Mesendoderm (in vitro differentiated cells): ENCODE measurements around the gene NRBP1.

ENCODE experiments used
- DNase-seq: peaks from one replicate; pipeline ENCODE4 v3.0.0; 2013
- H2AK5ac ChIP-seq: 2 replicates; pipeline ENCODE4 v1.6.1; 2013; ENCODE audit warnings: low read length, inconsistent platforms
- H2BK120ac ChIP-seq: 2 replicates; pipeline ENCODE4 v1.6.1; 2013; ENCODE audit warnings: low read depth, mild to moderate bottlenecking, low read length, moderate library complexity, mixed read lengths
- H2BK15ac ChIP-seq: replicated peaks from 2 replicates; pipeline ENCODE4 v1.6.1; 2013; ENCODE audit warnings: low read depth, mild to moderate bottlenecking, moderate library complexity
- H2BK5ac ChIP-seq: 2 replicates; pipeline ENCODE4 v1.6.1; 2013; ENCODE audit warnings: low read length, inconsistent platforms
- H3K18ac ChIP-seq: 2 replicates; pipeline ENCODE4 v1.6.1; 2013; ENCODE audit warnings: mild to moderate bottlenecking, low read length, mixed read lengths
- H3K23ac ChIP-seq: one replicate; pipeline ENCODE4 v1.6.1; 2013; ENCODE audit warnings: low read length
- H3K27ac ChIP-seq: 2 replicates; pipeline ENCODE4 v1.5.1; 2013; ENCODE audit warnings: low read depth, mild to moderate bottlenecking, inconsistent platforms, low read length, moderate library complexity
- H3K27me3 ChIP-seq: 2 replicates; pipeline ENCODE4 v1.6.1; 2013; ENCODE audit warnings: low read length, control low read depth, mild to moderate bottlenecking, inconsistent platforms; ENCODE audit not compliant: insufficient read depth, poor library complexity
- H3K36me3 ChIP-seq: 2 replicates; pipeline ENCODE4 v1.6.1; 2013; ENCODE audit warnings: low read length, inconsistent platforms; ENCODE audit not compliant: control insufficient read depth, insufficient read depth
- H3K4ac ChIP-seq: one replicate; pipeline ENCODE4 v1.6.1; 2013; ENCODE audit warnings: low read depth, mild to moderate bottlenecking, low read length, moderate library complexity
- H3K4me1 ChIP-seq: 2 replicates; pipeline ENCODE4 v1.6.1; 2013; ENCODE audit warnings: low read depth, low read length, inconsistent platforms; ENCODE audit not compliant: control insufficient read depth
- H3K4me2 ChIP-seq: 2 replicates; pipeline ENCODE4 v1.6.1; 2013; ENCODE audit warnings: low read length
- H3K4me3 ChIP-seq: 2 replicates; pipeline ENCODE4 v1.5.1; 2013; ENCODE audit warnings: mild to moderate bottlenecking, low read length
- H3K56ac ChIP-seq: one replicate; pipeline ENCODE4 v1.6.1; 2013; ENCODE audit warnings: low read length
- H3K79me1 ChIP-seq: 2 replicates; pipeline ENCODE4 v1.6.1; 2013; ENCODE audit warnings: low read length, inconsistent platforms
- H3K79me2 ChIP-seq: 2 replicates; pipeline ENCODE4 v1.6.1; 2013; ENCODE audit warnings: mild to moderate bottlenecking, low read length; ENCODE audit not compliant: control insufficient read depth, insufficient read depth
- H3K9ac ChIP-seq: 2 replicates; pipeline ENCODE4 v1.6.1; 2013; ENCODE audit warnings: low read length, inconsistent platforms
- H4K5ac ChIP-seq: one replicate; pipeline ENCODE4 v1.6.1; 2013; ENCODE audit warnings: low read length
- H4K8ac ChIP-seq: one replicate; pipeline ENCODE4 v1.6.1; 2013; ENCODE audit warnings: low read depth, mild to moderate bottlenecking, control low read depth, low read length, moderate library complexity
- WGBS: extraction: QIAGEN DNeasy Blood & Tissue Kit; methylation state at CpG from one replicate; pipeline ENCODE4 v1.1.7; 2013; ENCODE audit warnings: low lambda C conversion rate, missing lambda C conversion rate; ENCODE audit not compliant: insufficient coverage; ENCODE audit errors: extremely low coverage; 5-methylcytosine and 5-hydroxymethylcytosine counted together

The NRBP1 gene

DNA sequence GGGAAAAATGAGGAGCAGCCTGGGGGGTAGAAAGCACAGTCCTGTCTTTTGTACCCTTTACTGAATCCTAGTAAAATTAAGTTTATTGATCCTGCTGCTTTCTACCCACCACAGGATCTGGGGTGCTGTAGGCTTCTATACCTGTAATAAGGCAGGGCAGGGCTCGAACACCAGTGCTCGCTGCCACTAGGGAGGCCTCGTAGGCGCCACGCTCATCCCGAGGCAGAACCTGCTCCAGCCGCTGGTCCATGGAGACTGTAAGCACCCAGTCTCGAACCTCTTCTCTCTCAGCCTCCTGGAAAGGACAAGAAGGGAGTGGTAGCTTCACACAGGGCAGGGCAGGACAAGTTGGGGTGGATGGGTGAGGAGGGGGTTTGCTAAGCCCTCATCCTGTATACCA, 16.7 kb downstream of the NRBP1 start:
- no peak overlapping the region for H3K23ac ChIP-seq
- DNase-seq: no peak
- H3K27me3 ChIP-seq: no peaks in the 10 kb centered on the region
- H2BK5ac ChIP-seq: no peak overlapping the region
- H2BK15ac ChIP-seq: no peak overlapping the region
- H3K56ac ChIP-seq: no peak overlapping the region
- H4K5ac ChIP-seq: no peak overlapping the region
- H3K79me2 ChIP-seq: no peaks in the 10 kb centered on the region
- H3K36me3 ChIP-seq: peaks cover 7% of the 10 kb centered on the region
- H3K79me1 ChIP-seq: no peaks in the 10 kb centered on the region
- no peak overlapping the region for H3K9ac ChIP-seq
- H3K4me2 ChIP-seq: no peak overlapping the region
- no CpG with 5 or more reads among the region's 8 CpGs for WGBS
- H3K4me1 ChIP-seq: peaks cover 3% of the 10 kb centered on the region
- H3K4ac ChIP-seq: no peak overlapping the region
- H4K8ac ChIP-seq: no peak overlapping the region
- H2BK120ac ChIP-seq: no peak overlapping the region
- H2AK5ac ChIP-seq: no peak overlapping the region
- no peak overlapping the region for H3K18ac ChIP-seq
- H3K27ac ChIP-seq: no peak overlapping the region
- H3K4me3 ChIP-seq: no peak overlapping the region

DNA sequence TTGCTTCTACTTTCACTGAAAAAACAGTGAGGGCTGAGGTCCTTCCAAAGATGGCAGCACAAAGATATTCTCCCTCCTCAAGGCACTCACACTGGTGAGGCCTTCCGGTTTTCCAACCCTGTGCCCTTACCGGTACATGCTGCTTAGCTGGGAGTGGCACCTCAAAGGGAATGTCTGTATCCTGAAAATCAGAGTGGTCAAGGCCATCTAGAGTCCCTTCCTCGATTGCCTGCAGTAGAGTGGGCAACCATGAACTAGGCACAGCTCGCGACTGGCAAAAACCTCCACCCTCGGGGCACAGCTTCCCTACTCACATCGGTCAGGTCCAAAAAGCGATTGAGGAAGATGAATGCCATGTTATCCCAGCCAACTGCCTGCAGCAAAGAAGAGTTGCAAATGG, 17.2 kb downstream of the NRBP1 start:
- Histone ChIP-seq H3K18ac (no peak overlapping the region), H4K5ac (no peak overlapping the region), H3K27ac (no peak overlapping the region), H3K4me2 (no peak overlapping the region), H3K23ac (no peak overlapping the region), H4K8ac (no peak overlapping the region), H3K79me2 (no peaks in the 10 kb centered on the region), H3K79me1 (no peaks in the 10 kb centered on the region), H3K27me3 (no peaks in the 10 kb centered on the region), H3K4me1 (peaks cover 3% of the 10 kb centered on the region), H2BK120ac (no peak overlapping the region), H2BK5ac (no peak overlapping the region), H2AK5ac (no peak overlapping the region), H3K4ac (no peak overlapping the region), H2BK15ac (no peak overlapping the region), H3K56ac (no peak overlapping the region), H3K9ac (no peak overlapping the region), H3K36me3 (peaks cover 5% of the 10 kb centered on the region), H3K4me3 (no peak overlapping the region)
- DNase-seq: no peak
- WGBS: no CpG with 5 or more reads among the region's 8 CpGs

- H2AK5ac ChIP-seq: no peak overlapping the region
- H2BK5ac ChIP-seq: no peak overlapping the region
- no peak overlapping the region for H3K9ac ChIP-seq
- H3K79me2 ChIP-seq: no peaks in the 10 kb centered on the region
- H3K23ac ChIP-seq: no peak overlapping the region
- H3K18ac ChIP-seq: no peak overlapping the region
- H3K4me3 ChIP-seq: no peak overlapping the region
- no peak overlapping the region for H2BK120ac ChIP-seq
- no peak overlapping the region for H4K8ac ChIP-seq
- no peak overlapping the region for H3K4me2 ChIP-seq
- H3K27ac ChIP-seq: no peak overlapping the region
- H3K56ac ChIP-seq: no peak overlapping the region
- H4K5ac ChIP-seq: no peak overlapping the region
- DNase-seq: no peak
- H3K36me3 ChIP-seq: peaks cover 4% of the 10 kb centered on the region
- H3K4ac ChIP-seq: no peak overlapping the region
- H2BK15ac ChIP-seq: no peak overlapping the region
- no CpG with 5 or more reads among the region's 3 CpGs for WGBS
- no peaks in the 10 kb centered on the region for H3K27me3 ChIP-seq
- peaks cover 3% of the 10 kb centered on the region for H3K4me1 ChIP-seq
- no peaks in the 10 kb centered on the region for H3K79me1 ChIP-seq
Measured at GRCh38 chr2:27446057-27446456, 17.6 kb downstream of the NRBP1 start.

DNA sequence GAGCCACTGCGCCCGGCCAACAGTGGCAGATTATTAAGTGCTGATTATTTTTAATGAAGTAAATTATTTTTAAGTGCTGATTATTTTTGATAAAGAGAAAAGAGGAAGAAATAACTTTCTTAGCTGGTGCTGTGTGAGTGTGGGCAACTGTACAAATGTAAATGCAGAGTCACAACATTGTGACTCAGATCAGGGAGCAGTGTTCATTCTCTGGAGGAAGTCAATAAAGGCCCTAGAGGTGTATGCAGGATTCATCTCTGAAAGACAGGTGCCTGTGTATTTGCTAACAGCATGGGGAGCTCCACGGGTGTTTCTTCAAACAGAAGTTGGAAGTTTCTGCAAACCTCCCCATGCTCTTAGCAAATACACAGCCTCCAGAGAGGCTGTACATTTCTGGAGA, 19.9 kb downstream of the NRBP1 start:
- Histone ChIP-seq H3K56ac (no peak overlapping the region), H3K9ac (no peak overlapping the region), H3K79me2 (no peaks in the 10 kb centered on the region), H3K27me3 (no peaks in the 10 kb centered on the region), H3K79me1 (no peaks in the 10 kb centered on the region), H2AK5ac (no peak overlapping the region), H3K4me2 (no peak overlapping the region), H3K4ac (no peak overlapping the region), H3K4me1 (no peaks in the 10 kb centered on the region), H3K36me3 (peaks cover 3% of the 10 kb centered on the region), H2BK15ac (no peak overlapping the region), H2BK5ac (no peak overlapping the region), H3K18ac (no peak overlapping the region), H3K27ac (no peak overlapping the region), H2BK120ac (no peak overlapping the region), H4K5ac (no peak overlapping the region), H3K4me3 (no peak overlapping the region), H4K8ac (no peak overlapping the region), H3K23ac (no peak overlapping the region)
- no CpG with 5 or more reads among the region's 3 CpGs for WGBS
- no peak for DNase-seq

- H3K79me1 ChIP-seq: no peaks in the 10 kb centered on the region
- no peak overlapping the region for H3K4me3 ChIP-seq
- H3K23ac ChIP-seq: no peak overlapping the region
- H3K4me1 ChIP-seq: no peaks in the 10 kb centered on the region
- peaks cover under 1% of the 10 kb centered on the region for H3K36me3 ChIP-seq
- WGBS: no CpG with 5 or more reads among the region's 1 CpG
- no peaks in the 10 kb centered on the region for H3K79me2 ChIP-seq
- no peak overlapping the region for H2BK120ac ChIP-seq
- no peak overlapping the region for H2BK15ac ChIP-seq
- H4K8ac ChIP-seq: no peak overlapping the region
- no peak overlapping the region for H3K4me2 ChIP-seq
- no peak overlapping the region for H2BK5ac ChIP-seq
- DNase-seq: no peak
- no peak overlapping the region for H4K5ac ChIP-seq
- no peaks in the 10 kb centered on the region for H3K27me3 ChIP-seq
- H3K9ac ChIP-seq: no peak overlapping the region
- H2AK5ac ChIP-seq: no peak overlapping the region
- H3K18ac ChIP-seq: no peak overlapping the region
- no peak overlapping the region for H3K27ac ChIP-seq
- no peak overlapping the region for H3K56ac ChIP-seq
- no peak overlapping the region for H3K4ac ChIP-seq
Measured at GRCh38 chr2:27451095-27451494, 22.7 kb downstream of the NRBP1 start.

DNA sequence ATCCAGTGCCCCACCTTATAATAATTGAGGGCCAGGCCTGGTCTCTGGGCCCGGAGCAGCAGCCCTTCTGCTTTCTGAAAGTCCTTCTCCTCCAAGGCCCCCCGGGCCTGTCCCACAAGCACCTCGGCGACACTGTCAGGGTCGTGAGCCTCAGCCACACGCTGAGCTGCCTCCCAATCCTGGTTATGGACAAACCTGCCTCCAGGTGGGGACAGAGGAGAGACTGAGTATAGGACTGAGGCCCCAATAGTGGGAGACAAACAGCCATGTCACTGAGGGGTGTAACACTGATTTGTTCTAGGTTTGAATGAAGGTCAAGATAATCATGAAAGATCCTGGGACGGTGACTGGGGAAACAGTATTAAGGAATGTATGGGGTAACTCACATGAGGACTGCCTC, 25.5 kb downstream of the NRBP1 start:
- H3K18ac ChIP-seq: no peak overlapping the region
- peaks cover under 1% of the 10 kb centered on the region for H3K36me3 ChIP-seq
- H2BK5ac ChIP-seq: no peak overlapping the region
- no peak overlapping the region for H3K4me3 ChIP-seq
- no peak overlapping the region for H2BK120ac ChIP-seq
- no peak overlapping the region for H3K9ac ChIP-seq
- no peaks in the 10 kb centered on the region for H3K27me3 ChIP-seq
- no peaks in the 10 kb centered on the region for H3K79me1 ChIP-seq
- H2BK15ac ChIP-seq: no peak overlapping the region
- no CpG with 5 or more reads among the region's 7 CpGs for WGBS
- H3K23ac ChIP-seq: no peak overlapping the region
- no peak overlapping the region for H3K56ac ChIP-seq
- no peak overlapping the region for H4K8ac ChIP-seq
- no peaks in the 10 kb centered on the region for H3K79me2 ChIP-seq
- H3K4ac ChIP-seq: no peak overlapping the region
- H3K4me1 ChIP-seq: no peaks in the 10 kb centered on the region
- H3K4me2 ChIP-seq: no peak overlapping the region
- no peak for DNase-seq
- H4K5ac ChIP-seq: no peak overlapping the region
- no peak overlapping the region for H2AK5ac ChIP-seq
- H3K27ac ChIP-seq: no peak overlapping the region
